ENCODE data around the gene DCDC2.

DCDC2 gene

DNA sequence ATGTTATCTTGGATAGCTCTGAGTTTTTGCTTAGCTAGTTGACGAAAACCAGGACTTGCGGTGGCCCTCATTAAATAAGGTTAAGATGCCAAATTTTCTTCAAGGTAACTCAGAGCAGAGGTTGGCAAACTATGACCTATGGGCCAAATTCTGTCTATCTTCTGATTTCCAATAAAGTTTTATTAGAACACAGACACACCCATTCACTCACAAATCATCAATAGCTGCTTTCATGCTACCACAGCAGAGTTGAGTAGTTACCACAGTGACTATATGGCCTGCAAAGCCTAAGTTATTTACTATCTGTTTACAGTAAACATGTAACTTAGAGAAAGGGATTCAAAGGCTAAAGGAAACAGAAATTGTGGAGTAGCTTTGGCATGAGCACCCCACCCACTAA lies 23.6 kb downstream of the DCDC2 start:
- TF ChIP-seq, protein P1, sequence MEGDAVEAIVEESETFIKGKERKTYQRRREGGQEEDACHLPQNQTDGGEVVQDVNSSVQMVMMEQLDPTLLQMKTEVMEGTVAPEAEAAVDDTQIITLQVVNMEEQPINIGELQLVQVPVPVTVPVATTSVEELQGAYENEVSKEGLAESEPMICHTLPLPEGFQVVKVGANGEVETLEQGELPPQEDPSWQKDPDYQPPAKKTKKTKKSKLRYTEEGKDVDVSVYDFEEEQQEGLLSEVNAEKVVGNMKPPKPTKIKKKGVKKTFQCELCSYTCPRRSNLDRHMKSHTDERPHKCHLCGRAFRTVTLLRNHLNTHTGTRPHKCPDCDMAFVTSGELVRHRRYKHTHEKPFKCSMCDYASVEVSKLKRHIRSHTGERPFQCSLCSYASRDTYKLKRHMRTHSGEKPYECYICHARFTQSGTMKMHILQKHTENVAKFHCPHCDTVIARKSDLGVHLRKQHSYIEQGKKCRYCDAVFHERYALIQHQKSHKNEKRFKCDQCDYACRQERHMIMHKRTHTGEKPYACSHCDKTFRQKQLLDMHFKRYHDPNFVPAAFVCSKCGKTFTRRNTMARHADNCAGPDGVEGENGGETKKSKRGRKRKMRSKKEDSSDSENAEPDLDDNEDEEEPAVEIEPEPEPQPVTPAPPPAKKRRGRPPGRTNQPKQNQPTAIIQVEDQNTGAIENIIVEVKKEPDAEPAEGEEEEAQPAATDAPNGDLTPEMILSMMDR (IDR thresholded peaks at IDR 0.05; ENCODE audit: extremely low read depth, insufficient read depth, missing control alignments): no peak
- no peak for DNase-seq (ENCODE audit: low spot score)
- in situ Hi-C loops (cut with MboI; ENCODE audit: low pct_unique_long_range_greater_than_20kb, low sequenced_read_pairs, unreplicated experiment): loop anchor here (25.0 kb wide), 1 partner anchor 97 kb away; no protein-coding TSS in a partner anchor

DNA sequence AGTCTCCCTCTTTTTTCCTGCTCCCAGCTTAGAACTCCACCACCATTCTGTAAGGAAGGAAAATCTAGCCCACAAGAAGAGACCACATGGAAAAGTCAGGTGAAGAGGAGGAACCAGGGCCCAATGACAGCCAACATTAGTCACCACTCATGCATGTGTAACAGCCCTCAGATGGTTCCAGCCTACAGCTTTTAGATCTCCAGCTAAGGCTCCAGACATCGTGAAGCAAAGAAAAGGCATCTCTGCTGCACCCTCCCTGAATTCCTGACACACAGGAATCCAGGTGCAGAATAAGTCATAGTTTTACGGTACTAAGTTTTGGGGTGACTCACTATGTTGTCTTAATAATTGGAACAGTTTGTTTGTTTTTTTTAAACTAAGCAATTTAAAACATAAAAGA lies 25.5 kb downstream of the DCDC2 start:
- TF ChIP-seq, protein P1 (IDR thresholded peaks at IDR 0.05; ENCODE audit: extremely low read depth, insufficient read depth, missing control alignments): no peak
- DNase-seq (ENCODE audit: low spot score): no peak
- in situ Hi-C loops (cut with MboI; ENCODE audit: low pct_unique_long_range_greater_than_20kb, low sequenced_read_pairs, unreplicated experiment): loop anchor here (25.0 kb wide), 1 partner anchor 95 kb away; no protein-coding TSS in a partner anchor

DNA sequence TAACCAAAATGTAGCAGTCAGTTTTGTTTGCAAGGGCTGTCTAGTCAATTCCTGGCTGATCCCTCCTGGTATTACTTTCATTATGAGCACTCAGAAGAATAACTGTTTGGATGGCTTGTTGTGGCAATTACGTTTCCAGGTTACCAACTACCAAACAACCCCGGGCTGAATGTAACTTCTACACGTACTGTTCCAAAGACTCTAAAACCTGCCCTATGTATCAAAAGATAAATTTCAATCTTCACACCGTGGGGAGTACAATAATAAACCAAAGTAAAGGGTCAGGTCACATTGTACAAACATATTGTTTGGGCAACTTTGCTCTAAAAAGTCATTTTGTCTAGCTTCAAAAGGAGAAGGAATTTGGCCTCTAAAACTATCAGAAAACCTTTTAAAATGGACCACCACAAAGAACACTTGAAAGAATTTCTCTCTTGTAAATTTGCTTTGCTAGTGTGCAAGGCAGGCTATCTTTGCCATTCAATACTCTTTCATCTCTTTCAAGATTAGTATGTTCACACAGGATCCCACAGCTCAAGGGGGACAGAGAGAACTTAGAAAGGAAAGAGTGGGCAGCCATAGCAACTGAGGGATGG lies 27.6 kb downstream of the DCDC2 start:
- DNase-seq (ENCODE audit: low spot score): no peak
- TF ChIP-seq, protein P1 (IDR thresholded peaks at IDR 0.05; ENCODE audit: extremely low read depth, insufficient read depth, missing control alignments): no peak
- in situ Hi-C loops (cut with MboI; ENCODE audit: low pct_unique_long_range_greater_than_20kb, low sequenced_read_pairs, unreplicated experiment): loop anchor here (25.0 kb wide), 1 partner anchor 93 kb away; no protein-coding TSS in a partner anchor

DNA sequence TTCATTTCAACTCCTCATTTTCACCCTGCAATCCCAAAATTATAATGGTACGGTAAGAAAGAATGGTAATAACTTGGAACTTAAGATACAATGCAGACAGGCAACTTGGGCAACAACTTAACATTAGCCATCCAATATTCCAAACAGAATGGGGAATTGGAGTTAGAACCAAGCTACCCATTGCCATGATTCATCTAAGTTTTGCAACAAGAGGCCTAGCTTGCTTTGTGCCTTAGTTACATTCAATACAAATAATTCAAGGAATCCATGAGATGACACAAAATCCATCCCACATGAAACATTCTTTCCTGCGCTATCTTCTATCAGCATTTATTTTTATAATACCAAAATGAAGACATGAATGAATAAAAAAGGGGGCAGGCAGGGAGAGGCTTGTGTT lies 28.4 kb downstream of the DCDC2 start:
- in situ Hi-C loops (cut with MboI; ENCODE audit: low pct_unique_long_range_greater_than_20kb, low sequenced_read_pairs, unreplicated experiment): loop anchor here (25.0 kb wide), 1 partner anchor 92 kb away; no protein-coding TSS in a partner anchor
- TF ChIP-seq, protein P1 (IDR thresholded peaks at IDR 0.05; ENCODE audit: extremely low read depth, insufficient read depth, missing control alignments): no peak
- no peak for DNase-seq (ENCODE audit: low spot score)

DNA sequence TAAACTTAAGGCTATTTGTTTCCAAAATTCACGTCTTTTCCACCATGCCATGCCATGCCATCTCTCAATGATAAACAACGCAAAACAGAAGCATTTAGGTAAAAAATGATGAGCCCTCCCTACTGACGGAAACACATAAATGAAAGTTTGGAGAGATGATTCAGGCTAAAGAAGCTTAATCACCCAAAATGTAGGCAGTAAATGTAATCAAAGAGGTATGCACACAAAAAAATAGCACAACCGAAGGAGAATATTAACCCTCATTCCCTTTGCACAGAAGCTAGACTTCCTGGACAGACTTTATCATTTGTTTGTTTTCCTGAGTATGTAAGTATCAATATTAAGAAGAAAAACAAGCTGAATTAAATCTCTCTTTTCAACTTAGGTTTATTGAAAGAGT lies 28.8 kb downstream of the DCDC2 start:
- TF ChIP-seq, protein P1 (IDR thresholded peaks at IDR 0.05; ENCODE audit: extremely low read depth, insufficient read depth, missing control alignments): no peak
- no peak for DNase-seq (ENCODE audit: low spot score)
- in situ Hi-C loops (cut with MboI; ENCODE audit: low pct_unique_long_range_greater_than_20kb, low sequenced_read_pairs, unreplicated experiment): loop anchor here (25.0 kb wide), 1 partner anchor 92 kb away; no protein-coding TSS in a partner anchor

DNA sequence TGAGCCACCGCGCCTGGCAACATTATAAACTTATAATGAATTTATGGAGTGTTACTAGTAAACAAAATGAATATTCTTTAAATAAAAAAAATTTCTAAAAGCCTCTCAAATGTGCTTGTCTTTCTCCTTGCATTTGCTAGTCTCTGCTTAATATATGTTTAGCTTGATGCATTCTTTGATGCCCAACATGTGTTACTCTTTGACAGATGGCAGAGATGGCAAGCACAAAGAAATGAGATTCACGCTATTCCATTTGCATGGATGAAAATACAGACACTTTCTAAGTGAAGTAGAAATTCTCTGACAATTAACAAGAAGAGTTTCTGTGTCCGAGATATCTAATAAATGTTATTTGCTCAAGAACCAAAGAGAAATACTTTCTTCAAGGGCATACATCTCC lies 30.1 kb downstream of the DCDC2 start:
- TF ChIP-seq, protein P1 (IDR thresholded peaks at IDR 0.05; ENCODE audit: extremely low read depth, insufficient read depth, missing control alignments): no peak
- no peak for DNase-seq (ENCODE audit: low spot score)
- in situ Hi-C loops (cut with MboI; ENCODE audit: low pct_unique_long_range_greater_than_20kb, low sequenced_read_pairs, unreplicated experiment): loop anchor here (25.0 kb wide), 1 partner anchor 90 kb away; no protein-coding TSS in a partner anchor

Data from GM13977 (cell line).